Liver (tissue), 9 donors: ENCODE measurements around the gene ESRP2. TPM values are rescaled to one million over a fixed set of nuclear protein-coding genes. Genes with fewer than 3 reads are reported as not detected.

ENCODE experiments used
- DNase-seq: peaks from one replicate; pipeline ENCODE4 v3.0.0-alpha.2; 2017; ENCODE audit warnings: low spot score
- H3K27ac ChIP-seq, 2 donors: one replicate each; pipeline ENCODE4 v1.7.0; 2013; ENCODE audit warnings: inconsistent platforms in 2 of 2, low read length in 2 of 2, control low read depth in 1 of 2, low read depth in 1 of 2, mild to moderate bottlenecking in 1 of 2
- H3K27me3 ChIP-seq, 4 donors: one replicate each; pipeline versions ENCODE4 v1.6.1 to v1.7.0; 2013; ENCODE audit warnings: low read length in 3 of 4, inconsistent platforms in 1 of 4, mild to moderate bottlenecking in 1 of 4, moderate library complexity in 1 of 4; ENCODE audit not compliant: control insufficient read depth in 4 of 4, insufficient read depth in 4 of 4
- H3K36me3 ChIP-seq, 4 donors: one replicate each; pipeline versions ENCODE4 v1.6.1 to v1.7.0; 2013; ENCODE audit warnings: low read length in 3 of 4, mild to moderate bottlenecking in 3 of 4, low read depth in 1 of 4, moderate library complexity in 1 of 4; ENCODE audit not compliant: control insufficient read depth in 4 of 4, insufficient read depth in 3 of 4
- H3K4me1 ChIP-seq, 4 donors: one replicate each; pipeline versions ENCODE4 v1.6.1 to v1.7.0; 2013; ENCODE audit warnings: low read length in 3 of 4, mild to moderate bottlenecking in 3 of 4, moderate library complexity in 1 of 4; ENCODE audit not compliant: control insufficient read depth in 4 of 4, insufficient read depth in 4 of 4
- H3K4me3 ChIP-seq, 3 donors: one replicate each; pipeline versions ENCODE4 v1.6.1 to v1.7.0; 2013; ENCODE audit warnings: low read length in 3 of 3, control low read depth in 1 of 3, low read depth in 1 of 3, mild to moderate bottlenecking in 1 of 3
- H3K9ac ChIP-seq, 2 donors: one replicate each; pipeline ENCODE4 v1.7.0; 2013; ENCODE audit warnings: low read length in 2 of 2, mild to moderate bottlenecking in 2 of 2, moderate library complexity in 2 of 2, control low read depth in 1 of 2, low read depth in 1 of 2
- H3K9me3 ChIP-seq, 4 donors: one replicate each; pipeline versions ENCODE4 v1.6.1 to v1.7.0; 2013; ENCODE audit warnings: low read length in 3 of 4; ENCODE audit not compliant: control insufficient read depth in 4 of 4
- ATF3 ChIP-seq: IDR thresholded peaks from 2 replicates; pipeline ENCODE4 v1.6.1; 2016; ENCODE audit warnings: antibody characterized with exemption
- CTCF ChIP-seq: fragments of 150-350 bp; IDR thresholded peaks from 2 replicates; pipeline ENCODE4 v1.5.1; 2017; ENCODE audit warnings: improper control_type of control experiment, low read depth, low read length; ENCODE audit not compliant: missing input control
- EGR1 ChIP-seq, 2 donors: IDR thresholded peaks; 2 replicates each; pipeline ENCODE4 v1.6.1; 2016 to 2018; ENCODE audit warnings: antibody characterized with exemption in 2 of 2, low read depth in 2 of 2
- FOXA1 ChIP-seq: IDR thresholded peaks from 2 replicates; pipeline ENCODE4 v1.6.1; 2016; ENCODE audit warnings: antibody characterized with exemption
- FOXA2 ChIP-seq: IDR thresholded peaks from 2 replicates; pipeline ENCODE4 v1.6.1; 2016; ENCODE audit warnings: antibody characterized with exemption
- GABPA ChIP-seq, 2 donors: IDR thresholded peaks in 1 of 2; conservative IDR thresholded peaks in 1 of 2; 2 replicates each; pipeline ENCODE4 v1.6.1; 2016; ENCODE audit warnings: antibody characterized with exemption in 2 of 2, mild to moderate bottlenecking in 1 of 2, moderate library complexity in 1 of 2
- HNF4A ChIP-seq, 2 donors: conservative IDR thresholded peaks; 2 replicates each; pipeline ENCODE4 v1.6.1; 2016; ENCODE audit warnings: antibody characterized with exemption in 2 of 2, mild to moderate bottlenecking in 2 of 2
- HNF4G ChIP-seq: IDR thresholded peaks from 2 replicates; pipeline ENCODE4 v1.6.1; 2016; ENCODE audit warnings: antibody characterized with exemption
- JUND ChIP-seq, 2 donors: IDR thresholded peaks; 2 replicates each; pipeline ENCODE4 v1.6.1; 2016; ENCODE audit warnings: antibody characterized with exemption in 2 of 2
- MAX ChIP-seq: IDR thresholded peaks from 2 replicates; pipeline ENCODE4 v1.6.1; 2016; ENCODE audit warnings: antibody characterized with exemption
- NR2F2 ChIP-seq: IDR thresholded peaks from 2 replicates; pipeline ENCODE4 v1.6.1; 2016; ENCODE audit warnings: antibody characterized with exemption
- RAD21 ChIP-seq, 2 donors: IDR thresholded peaks; 2 replicates each; pipeline ENCODE4 v1.6.1; 2016; ENCODE audit warnings: antibody characterized with exemption in 2 of 2, mild to moderate bottlenecking in 2 of 2
- REST ChIP-seq: IDR thresholded peaks from 2 replicates; pipeline ENCODE4 v1.6.1; 2016; ENCODE audit warnings: antibody characterized with exemption, mild to moderate bottlenecking
- RXRA ChIP-seq, 2 donors: IDR thresholded peaks; 2 replicates each; pipeline ENCODE4 v1.6.1; 2017 to 2018; ENCODE audit warnings: antibody characterized with exemption in 2 of 2, mild to moderate bottlenecking in 1 of 2
- SP1 ChIP-seq: IDR thresholded peaks from 2 replicates; pipeline ENCODE4 v1.6.1; 2018; ENCODE audit warnings: antibody characterized with exemption, mild to moderate bottlenecking
- TAF1 ChIP-seq: conservative IDR thresholded peaks from 2 replicates; pipeline ENCODE4 v1.6.1; 2016; ENCODE audit warnings: antibody characterized with exemption, mild to moderate bottlenecking
- YY1 ChIP-seq: IDR thresholded peaks from 2 replicates; pipeline ENCODE4 v1.6.1; 2016; ENCODE audit warnings: antibody characterized with exemption, mild to moderate bottlenecking
- ZBTB33 ChIP-seq: IDR thresholded peaks from 2 replicates; pipeline ENCODE4 v1.6.1; 2016; ENCODE audit warnings: antibody characterized with exemption
- WGBS: extraction: QIAGEN DNeasy Blood & Tissue Kit; methylation state at CpG from one replicate; pipeline ENCODE4 v1.1.7; 2013; 5-methylcytosine and 5-hydroxymethylcytosine counted together
- polyA plus RNA-seq, 2 donors: library from polyadenylated mRNA; stranded (reverse) in 1 of 2; unstranded in 1 of 2; fragments of 200-250 nt in 1 of 2; fragments of >200 nt in 1 of 2; fragmentation: Nextera tagmentation in 1 of 2; extraction: Ambion mirVana in 1 of 2; gene quantifications; one replicate each; pipeline versions ENCODE4 v1.2.1 to v1.2.3, GENCODE V29; 2013 to 2015
- total RNA-seq, 2 donors: library from RNA; depleted of rRNA; stranded (reverse); fragments of >200 nt; gene quantifications; one replicate each; pipeline ENCODE4 v1.2.3, GENCODE V29; 2014
- donor health status: healthy.
- donor health status: healthy.
- donor health status: healthy.
- donor health status: healthy.
- donor health status: healthy.

The ESRP2 gene
- total and polyA plus RNA-seq, 4 donors, result 21.0 to 84.8 (median 45.7) TPM

GRCh38 chr16:68206245-68206644, 29.7 kb downstream of the ESRP2 start:
- Histone ChIP-seq H3K9me3 (no peaks in the 10 kb centered on the region), H3K4me1 (no peaks in the 10 kb centered on the region), H3K4me3 (no peak overlapping the region), H3K27me3 (no peaks in the 10 kb centered on the region), H3K36me3 (peaks cover 0 to 4% (median 2%) of the 10 kb centered on the region in 4 donors), H3K27ac (no peak overlapping the region), H3K9ac (no peak overlapping the region)
- TF ChIP-seq FOXA1 (no peak), TAF1 (no peak), JUND (IDR thresholded peaks at IDR 0.05) (no peak), RAD21 (IDR thresholded peaks at IDR 0.05) (no peak), MAX (no peak), FOXA2 (no peak), REST (no peak), CTCF (no peak), HNF4G (no peak), EGR1 (IDR thresholded peaks at IDR 0.05; ENCODE audit: low read depth in 2 of 2) (no peak), NR2F2 (no peak)
- DNase-seq, result no peak
- WGBS, result 93% methylated on average over 2 of the region's 2 CpGs

- no peak overlapping the region for H3K9ac ChIP-seq
- DNase-seq, result no peak
- H3K36me3 ChIP-seq, result peaks cover 0 to 2% (median under 1%) of the 10 kb centered on the region in 4 donors
- H3K27me3 ChIP-seq, result no peaks in the 10 kb centered on the region
- H3K4me3 ChIP-seq, result no peak overlapping the region
- TF ChIP-seq HNF4A (conservative IDR thresholded peaks at IDR 0.05) (no peak), YY1 (no peak), SP1 (no peak), HNF4G (no peak), MAX (no peak), FOXA1 (no peak), JUND (IDR thresholded peaks at IDR 0.05) (no peak), ZBTB33 (no peak), ATF3 (no peak), NR2F2 (no peak), CTCF (no peak), RXRA (IDR thresholded peaks at IDR 0.05) (no peak), GABPA (IDR thresholded peaks at IDR 0.05 in 1 of 2, conservative IDR thresholded peaks at IDR 0.05 in 1 of 2) (no peak)
- no peaks in the 10 kb centered on the region for H3K9me3 ChIP-seq
- no peak overlapping the region for H3K27ac ChIP-seq
- no peaks in the 10 kb centered on the region for H3K4me1 ChIP-seq
These were observed 33.8 kb downstream of the ESRP2 start for GRCh38 chr16:68202091-68202519.
